Measurements from ENCODE around the gene ITGAD. TPM values are rescaled to one million over a fixed set of nuclear protein-coding genes. Genes with fewer than 3 reads are reported as not detected.

ITGAD gene
- total RNA-seq, 1 experiment from 2014 or later: not detected

GRCh38 chr16:31357324-31358109 lies 35.6 kb upstream of the ITGAD start:
- no peak overlapping the region for H3K27ac Mint-ChIP-seq
- H3K4me3 Mint-ChIP-seq: no peak overlapping the region
- no peaks in the 10 kb centered on the region for H3K36me3 Mint-ChIP-seq
- ATAC-seq (no peak), DNase-seq (ENCODE audit: low spot score) (no peak)
- TF ChIP-seq NFATC4 (CRISPR knock-in tag; IDR thresholded peaks at IDR 0.05): no peak
- TF ChIP-seq PRRX2 (CRISPR knock-in tag; IDR thresholded peaks at IDR 0.05): no peak
- H3K9me3 Mint-ChIP-seq: no peaks in the 10 kb centered on the region
- H3K27me3 Mint-ChIP-seq (ENCODE audit: low read depth): peaks cover 1% of the 10 kb centered on the region; the same call in 1 of the 2 replicates
- ChIA-PET POLR2A (no interaction called here), CTCF (interaction anchor here (0.6 to 3.9 kb wide), 9 partner anchors 25 to 357 kb away, joined by 3 to 21 read pairs (median 3); partner anchors contain the start of genes KAT8, PYCARD and ZNF843)
- peaks cover 7% of the 10 kb centered on the region for H3K4me1 Mint-ChIP-seq

DNA sequence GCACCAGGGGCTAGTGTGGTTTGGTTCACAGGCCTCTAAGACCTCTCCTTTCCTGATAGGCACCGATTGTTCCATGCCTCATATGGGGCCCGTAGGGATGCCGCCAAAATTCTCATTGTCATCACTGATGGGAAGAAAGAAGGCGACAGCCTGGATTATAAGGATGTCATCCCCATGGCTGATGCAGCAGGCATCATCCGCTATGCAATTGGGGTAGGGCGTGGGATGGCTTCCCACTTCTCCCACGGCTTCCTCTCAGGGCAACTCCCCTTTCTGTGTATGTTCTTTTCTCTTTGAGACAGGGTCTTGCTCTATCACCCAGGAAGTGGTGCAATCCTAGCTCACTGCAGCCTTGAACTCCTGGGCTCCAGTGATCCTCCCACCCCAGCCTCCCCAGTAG lies 32.9 kb upstream of the ITGAD start:
- POLR2A ChIA-PET: no interaction called here
- DNase-seq (ENCODE audit: low spot score) (no peak), ATAC-seq (no peak)
- Mint-ChIP-seq H3K9me3 (no peaks in the 10 kb centered on the region), H3K36me3 (no peaks in the 10 kb centered on the region), H3K27me3 (ENCODE audit: low read depth) (no peaks in the 10 kb centered on the region), H3K4me3 (no peak overlapping the region), H3K4me1 (peaks cover 2% of the 10 kb centered on the region; the same call in 1 of the 2 replicates), H3K27ac (no peak overlapping the region)
- CTCF ChIA-PET: interaction anchor here (3.9 kb wide), 1 partner anchor 22 kb away, joined by 21 read pairs; no protein-coding TSS in a partner anchor
- TF ChIP-seq FOXJ3 (CRISPR knock-in tag; IDR thresholded peaks at IDR 0.05; ENCODE audit: borderline replicate concordance) (no peak), OVOL2 (CRISPR knock-in tag; IDR thresholded peaks at IDR 0.05; ENCODE audit: borderline replicate concordance) (no peak)

DNA sequence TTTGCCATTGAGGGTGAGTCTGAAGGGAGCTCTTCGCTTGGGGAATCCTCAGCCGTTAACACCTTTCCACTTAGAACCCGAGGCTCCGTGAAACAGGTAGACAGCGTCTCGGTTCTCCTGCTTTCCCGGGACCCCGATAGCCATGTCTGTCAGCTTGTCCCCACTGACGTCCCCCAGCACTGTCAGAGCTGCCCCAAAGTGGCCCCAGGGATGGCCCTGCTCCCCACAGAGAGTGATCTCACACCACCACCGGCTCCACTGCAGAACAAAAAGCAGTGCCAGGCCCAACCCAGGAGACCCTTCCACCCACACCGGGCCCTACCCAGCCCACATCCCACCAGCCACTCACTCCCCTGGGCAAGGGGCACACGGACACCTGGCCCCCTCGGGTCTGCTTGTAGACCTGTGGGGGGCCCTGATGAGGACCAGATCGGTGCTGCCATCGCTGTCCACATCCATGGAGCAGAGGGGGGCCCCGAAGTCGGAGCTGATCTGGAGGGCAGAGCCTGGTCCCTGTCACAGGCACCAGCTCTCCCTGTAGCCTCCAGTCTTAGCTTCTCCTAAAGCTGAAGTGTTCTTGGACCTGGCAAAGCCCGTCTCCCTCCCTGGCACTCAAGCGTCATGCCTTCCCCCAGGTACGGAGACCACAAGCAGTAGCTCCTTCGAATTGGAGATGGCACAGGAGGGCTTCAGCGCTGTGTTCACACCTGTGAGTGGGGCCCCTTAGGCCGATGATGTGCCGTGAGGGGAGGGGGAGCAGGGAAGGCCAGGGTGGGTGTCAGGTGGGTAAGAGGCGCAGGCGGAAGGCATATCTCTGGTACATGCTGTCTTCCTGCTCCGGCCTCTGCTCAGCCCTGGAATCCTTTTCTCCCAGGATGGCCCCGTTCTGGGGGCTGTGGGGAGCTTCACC lies 31.7 kb upstream of the ITGAD start:
- ChIA-PET CTCF (interaction anchor here (0.6 kb wide), 1 partner anchor 27 kb away, joined by 6 read pairs; no protein-coding TSS in a partner anchor), POLR2A (no interaction called here)
- Mint-ChIP-seq H3K4me3 (no peak overlapping the region), H3K36me3 (no peaks in the 10 kb centered on the region), H3K4me1 (peaks cover 2% of the 10 kb centered on the region; the same call in 1 of the 2 replicates), H3K9me3 (no peaks in the 10 kb centered on the region), H3K27ac (no peak overlapping the region), H3K27me3 (ENCODE audit: low read depth) (no peaks in the 10 kb centered on the region)
- DNase-seq (ENCODE audit: low spot score) (no peak), ATAC-seq (no peak)
- TF ChIP-seq MXD4 (CRISPR knock-in tag; IDR thresholded peaks at IDR 0.05; ENCODE audit: borderline replicate concordance) (no peak), ETV6 (CRISPR knock-in tag; IDR thresholded peaks at IDR 0.05) (no peak), IRF1 (CRISPR knock-in tag; IDR thresholded peaks at IDR 0.05) (no peak), CDX4 (CRISPR knock-in tag; IDR thresholded peaks at IDR 0.05; ENCODE audit: borderline replicate concordance) (no peak), SMAD3 (CRISPR knock-in tag; IDR thresholded peaks at IDR 0.05; ENCODE audit: borderline replicate concordance) (no peak), GABPB1 (CRISPR knock-in tag; IDR thresholded peaks at IDR 0.05) (no peak), AFF4 (CRISPR knock-in tag; IDR thresholded peaks at IDR 0.05; ENCODE audit: borderline replicate concordance) (no peak), ZNF396 (CRISPR knock-in tag; IDR thresholded peaks at IDR 0.05; ENCODE audit: borderline replicate concordance) (no peak), NR1H2 (CRISPR knock-in tag; IDR thresholded peaks at IDR 0.05) (no peak), ZNF317 (CRISPR knock-in tag; IDR thresholded peaks at IDR 0.05; ENCODE audit: borderline replicate concordance, low read depth) (no peak), SOX15 (CRISPR knock-in tag; IDR thresholded peaks at IDR 0.05) (no peak), NR2C2 (CRISPR knock-in tag; IDR thresholded peaks at IDR 0.05) (no peak), FOXP1 (CRISPR knock-in tag; IDR thresholded peaks at IDR 0.05; ENCODE audit: borderline replicate concordance) (no peak)
- TF ChIP-seq, protein P1, sequence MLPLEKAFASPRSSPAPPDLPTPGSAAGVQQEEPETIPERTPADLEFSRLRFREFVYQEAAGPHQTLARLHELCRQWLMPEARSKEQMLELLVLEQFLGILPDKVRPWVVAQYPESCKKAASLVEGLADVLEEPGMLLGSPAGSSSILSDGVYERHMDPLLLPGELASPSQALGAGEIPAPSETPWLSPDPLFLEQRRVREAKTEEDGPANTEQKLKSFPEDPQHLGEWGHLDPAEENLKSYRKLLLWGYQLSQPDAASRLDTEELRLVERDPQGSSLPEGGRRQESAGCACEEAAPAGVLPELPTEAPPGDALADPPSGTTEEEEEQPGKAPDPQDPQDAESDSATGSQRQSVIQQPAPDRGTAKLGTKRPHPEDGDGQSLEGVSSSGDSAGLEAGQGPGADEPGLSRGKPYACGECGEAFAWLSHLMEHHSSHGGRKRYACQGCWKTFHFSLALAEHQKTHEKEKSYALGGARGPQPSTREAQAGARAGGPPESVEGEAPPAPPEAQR (CRISPR knock-in tag; IDR thresholded peaks at IDR 0.05): no peak
- TF ChIP-seq, protein P2, sequence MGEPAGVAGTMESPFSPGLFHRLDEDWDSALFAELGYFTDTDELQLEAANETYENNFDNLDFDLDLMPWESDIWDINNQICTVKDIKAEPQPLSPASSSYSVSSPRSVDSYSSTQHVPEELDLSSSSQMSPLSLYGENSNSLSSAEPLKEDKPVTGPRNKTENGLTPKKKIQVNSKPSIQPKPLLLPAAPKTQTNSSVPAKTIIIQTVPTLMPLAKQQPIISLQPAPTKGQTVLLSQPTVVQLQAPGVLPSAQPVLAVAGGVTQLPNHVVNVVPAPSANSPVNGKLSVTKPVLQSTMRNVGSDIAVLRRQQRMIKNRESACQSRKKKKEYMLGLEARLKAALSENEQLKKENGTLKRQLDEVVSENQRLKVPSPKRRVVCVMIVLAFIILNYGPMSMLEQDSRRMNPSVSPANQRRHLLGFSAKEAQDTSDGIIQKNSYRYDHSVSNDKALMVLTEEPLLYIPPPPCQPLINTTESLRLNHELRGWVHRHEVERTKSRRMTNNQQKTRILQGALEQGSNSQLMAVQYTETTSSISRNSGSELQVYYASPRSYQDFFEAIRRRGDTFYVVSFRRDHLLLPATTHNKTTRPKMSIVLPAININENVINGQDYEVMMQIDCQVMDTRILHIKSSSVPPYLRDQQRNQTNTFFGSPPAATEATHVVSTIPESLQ (CRISPR knock-in tag; IDR thresholded peaks at IDR 0.05): no peak
